HAP-1 (cell line): ENCODE data around the gene EIF2S1.
"Not testable (repeated sequence)": the region's sequence is repeated elsewhere in the genome, so short reads cannot be mapped to it uniquely, and the experiment has no call there.

ENCODE experiments used
- DNase-seq, 2 experiments: peaks; one replicate each; pipeline ENCODE4 v3.0.0-alpha.2; 2016 to 2020; ENCODE audit warnings: low spot score in 2 of 2
- H3K27me3 ChIP-seq: fragments of 250-450 bp; sonication (Bioruptor Pico); 2 replicates; pipeline ENCODE4 v1.5.1; 2020; ENCODE audit warnings: low read depth, mild to moderate bottlenecking, moderate library complexity
- H3K36me3 ChIP-seq: fragments of 250-450 bp; sonication (Bioruptor Pico); replicated peaks from 2 replicates; pipeline ENCODE4 v1.5.1; 2020; ENCODE audit warnings: mild to moderate bottlenecking
- H3K4me1 ChIP-seq: fragments of 250-450 bp; sonication (Bioruptor Pico); 2 replicates; pipeline ENCODE4 v1.5.1; 2020; ENCODE audit warnings: mild to moderate bottlenecking
- H3K4me3 ChIP-seq: fragments of 250-450 bp; sonication (Bioruptor Pico); 2 replicates; pipeline ENCODE4 v1.5.1; 2020; ENCODE audit warnings: mild to moderate bottlenecking, moderate library complexity
- H3K9me3 ChIP-seq: fragments of 250-450 bp; sonication (Bioruptor Pico); 2 replicates; pipeline ENCODE4 v1.5.1; 2020; ENCODE audit warnings: mild to moderate bottlenecking, moderate library complexity
- in situ Hi-C: fragments of 300-500 bp; cut with MboI; formaldehyde crosslinking; loops from 3 replicates; pipeline ENCODE4 v1.14.3; 2020; ENCODE audit warnings: low sequenced_read_pairs, inconsistent platforms, mixed read lengths

Gene EIF2S1

DNA sequence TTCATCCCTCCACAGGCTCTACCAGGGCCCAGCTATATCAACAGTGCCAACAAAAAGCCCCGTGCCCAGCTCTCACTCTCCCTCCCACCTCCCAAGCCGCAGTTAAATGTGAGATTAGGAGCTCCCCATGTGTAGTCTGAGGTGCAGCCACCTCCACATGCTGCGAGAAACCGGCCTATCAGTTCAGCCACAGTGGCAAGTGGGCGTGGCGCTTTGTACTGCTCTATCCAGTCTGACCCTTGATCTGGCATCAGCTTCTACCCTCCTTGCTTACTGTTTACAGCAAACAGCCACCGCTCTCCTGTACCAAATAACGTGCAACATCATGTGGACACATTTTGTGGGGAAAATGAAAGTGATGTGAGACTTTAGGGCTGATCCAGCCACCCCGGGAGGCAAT, 50.2 kb downstream of the EIF2S1 start:
- Histone ChIP-seq H3K9me3 (no peaks in the 10 kb centered on the region), H3K27me3 (no peaks in the 10 kb centered on the region), H3K4me3 (no peak overlapping the region), H3K36me3 (no peaks in the 10 kb centered on the region), H3K4me1 (no peaks in the 10 kb centered on the region)
- in situ Hi-C loops = no loop called here
- DNase-seq = no peak

DNA sequence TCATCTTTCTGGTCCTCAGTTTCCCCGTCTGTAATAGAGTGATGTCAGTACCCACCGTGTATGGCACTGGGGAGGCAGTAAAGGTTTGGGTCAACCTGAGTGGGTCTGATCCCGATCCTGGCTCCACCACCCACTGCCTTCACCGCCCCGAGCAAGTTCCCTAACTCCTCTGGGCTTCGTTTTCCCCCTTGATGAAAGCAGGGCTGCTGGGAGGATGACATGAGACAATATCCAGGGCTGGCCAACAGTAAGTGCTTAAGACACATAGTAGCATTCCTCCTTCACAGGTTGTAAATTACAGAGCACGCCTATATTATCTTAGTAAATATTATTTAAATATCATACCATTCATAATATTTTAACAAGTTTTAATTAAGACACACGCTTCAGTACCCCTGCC, 51.2 kb downstream of the EIF2S1 start:
- Histone ChIP-seq H3K27me3 (no peaks in the 10 kb centered on the region), H3K4me1 (no peaks in the 10 kb centered on the region), H3K9me3 (no peaks in the 10 kb centered on the region), H3K36me3 (no peaks in the 10 kb centered on the region), H3K4me3 (no peak overlapping the region)
- DNase-seq = no peak
- in situ Hi-C loops = no loop called here

DNA sequence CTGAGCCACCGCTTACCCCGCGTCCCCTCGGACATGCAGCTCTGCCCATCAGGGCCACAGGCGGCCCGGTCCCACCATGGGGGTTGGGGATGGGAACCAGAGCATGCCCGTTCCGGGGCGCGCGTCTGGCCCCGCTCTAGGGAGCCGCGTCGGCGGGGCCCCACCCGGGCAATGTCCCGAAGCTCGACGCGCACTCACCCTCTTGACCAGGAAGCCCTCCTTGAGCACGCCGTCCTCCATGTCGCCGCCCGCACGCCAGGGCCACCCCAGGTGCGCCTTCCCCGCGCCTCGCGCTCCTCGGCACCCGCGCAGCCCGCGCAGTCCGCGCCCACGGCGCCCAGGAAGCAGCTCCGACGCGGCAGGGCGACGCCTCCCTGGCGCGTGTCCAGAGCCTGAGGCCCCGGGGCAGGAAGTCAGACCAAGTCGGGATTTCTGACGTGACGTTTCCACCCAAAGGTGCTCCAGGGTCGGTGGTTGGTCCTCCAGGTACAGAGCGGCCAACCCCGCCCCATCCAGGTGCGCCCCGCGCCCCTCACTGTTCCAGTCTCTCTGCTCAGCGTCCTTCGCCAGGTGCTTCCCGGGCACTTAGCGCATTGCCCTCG, 51.8 kb downstream of the EIF2S1 start, which contains the start of gene PLEK2:
TSS of gene PLEK2 (minus strand) at position 346 of the 602 bp plus-strand sequence. CDS start at position 240, 106 bp downstream.
- in situ Hi-C loops = no loop called here
- no peaks in the 10 kb centered on the region for H3K36me3 ChIP-seq
- H3K27me3 ChIP-seq = no peaks in the 10 kb centered on the region
- H3K4me1 ChIP-seq = no peaks in the 10 kb centered on the region
- H3K4me3 ChIP-seq = no peak within 1 kb of the TSS
- H3K9me3 ChIP-seq = no peaks in the 10 kb centered on the region
- no peak for DNase-seq

GRCh38 chr14:67413806-67414769, 54.0 kb downstream of the EIF2S1 start:
- no peaks in the 10 kb centered on the region for H3K4me1 ChIP-seq
- in situ Hi-C loops = no loop called here
- DNase-seq = no peak

GRCh38 chr14:67415610-67416009, 55.5 kb downstream of the EIF2S1 start:
- H3K4me3 ChIP-seq, DNase-seq, H3K27me3 ChIP-seq, H3K36me3 ChIP-seq, in situ Hi-C loops, H3K9me3 ChIP-seq, H3K4me1 ChIP-seq: not testable (repeated sequence)

More at GRCh38 chr14:67413806-67414769, 54.0 kb downstream of the EIF2S1 start:
- no peak overlapping the region for H3K4me3 ChIP-seq
- no peaks in the 10 kb centered on the region for H3K9me3 ChIP-seq
- H3K36me3 ChIP-seq = no peaks in the 10 kb centered on the region
- H3K27me3 ChIP-seq = no peaks in the 10 kb centered on the region

GRCh38 chr14:67416085-67416484, 56.0 kb downstream of the EIF2S1 start:
- no peak overlapping the region for H3K4me3 ChIP-seq
- DNase-seq = no peak
- no peaks in the 10 kb centered on the region for H3K36me3 ChIP-seq
- H3K4me1 ChIP-seq = no peaks in the 10 kb centered on the region
- no peaks in the 10 kb centered on the region for H3K27me3 ChIP-seq
- no peaks in the 10 kb centered on the region for H3K9me3 ChIP-seq
- in situ Hi-C loops = no loop called here

GRCh38 chr14:67416810-67417209, 56.7 kb downstream of the EIF2S1 start:
- H3K27me3 ChIP-seq = no peaks in the 10 kb centered on the region
- in situ Hi-C loops = no loop called here
- no peak for DNase-seq
- H3K4me3 ChIP-seq = no peak overlapping the region
- no peaks in the 10 kb centered on the region for H3K4me1 ChIP-seq
- no peaks in the 10 kb centered on the region for H3K9me3 ChIP-seq
- H3K36me3 ChIP-seq = no peaks in the 10 kb centered on the region

GRCh38 chr14:67417633-67418032, 57.5 kb downstream of the EIF2S1 start:
- H3K4me1 ChIP-seq = no peaks in the 10 kb centered on the region
- no peak for DNase-seq
- in situ Hi-C loops = no loop called here

GRCh38 chr14:67418401-67419191, 58.5 kb downstream of the EIF2S1 start:
- H3K9me3 ChIP-seq = no peaks in the 10 kb centered on the region
- no peak overlapping the region for H3K4me3 ChIP-seq
- no peaks in the 10 kb centered on the region for H3K36me3 ChIP-seq
- in situ Hi-C loops = no loop called here
- no peak for DNase-seq
- H3K27me3 ChIP-seq = no peaks in the 10 kb centered on the region; the same call in 1 of the 2 replicates
- H3K4me1 ChIP-seq = no peaks in the 10 kb centered on the region

More at GRCh38 chr14:67417633-67418032, 57.5 kb downstream of the EIF2S1 start:
- Histone ChIP-seq H3K36me3 (no peaks in the 10 kb centered on the region), H3K9me3 (no peaks in the 10 kb centered on the region), H3K27me3 (no peaks in the 10 kb centered on the region), H3K4me3 (no peak overlapping the region)

GRCh38 chr14:67420102-67420739, 60.1 kb downstream of the EIF2S1 start:
- in situ Hi-C loops = loop anchor here (10.0 kb wide), 2 partner anchors 155 to 285 kb away; partner anchors contain the start of gene RDH12
- H3K4me1 ChIP-seq = no peaks in the 10 kb centered on the region
- no peaks in the 10 kb centered on the region for H3K9me3 ChIP-seq
- H3K4me3 ChIP-seq = no peak overlapping the region
- peak; percentile 20 to 78 for DNase-seq
- H3K27me3 ChIP-seq = no peaks in the 10 kb centered on the region; the same call in 1 of the 2 replicates
- no peaks in the 10 kb centered on the region for H3K36me3 ChIP-seq

GRCh38 chr14:67421356-67422224, 61.5 kb downstream of the EIF2S1 start:
- Histone ChIP-seq H3K9me3 (no peaks in the 10 kb centered on the region), H3K4me3 (no peak overlapping the region), H3K36me3 (no peaks in the 10 kb centered on the region), H3K4me1 (no peaks in the 10 kb centered on the region), H3K27me3 (no peaks in the 10 kb centered on the region; the same call in 1 of the 2 replicates)
- DNase-seq = no peak
- in situ Hi-C loops = loop anchor here (10.0 kb wide), 2 partner anchors 153 to 283 kb away; partner anchors contain the start of gene RDH12

DNA sequence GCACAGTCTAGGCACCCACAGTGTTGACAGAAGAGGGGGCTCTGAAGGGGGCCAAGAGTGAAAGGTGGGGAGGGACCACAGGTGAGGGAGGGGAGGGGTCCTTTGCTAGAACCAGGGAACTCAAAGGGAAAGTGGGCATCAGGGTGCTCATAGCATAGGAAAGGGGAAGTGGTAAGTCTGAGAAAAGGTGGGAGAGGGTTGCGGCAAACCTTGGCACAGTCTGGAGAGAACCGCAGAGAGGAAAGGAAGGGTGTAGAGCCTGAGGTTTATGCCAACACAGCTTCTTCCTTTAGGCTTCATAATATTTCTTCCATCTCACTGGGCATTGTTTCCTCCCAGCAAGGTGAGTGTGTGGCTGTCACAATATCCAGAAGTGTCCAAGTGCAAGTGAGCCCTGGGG, 63.3 kb downstream of the EIF2S1 start:
- DNase-seq = no peak
- no peaks in the 10 kb centered on the region; the same call in 1 of the 2 replicates for H3K4me1 ChIP-seq
- no peaks in the 10 kb centered on the region for H3K9me3 ChIP-seq
- H3K36me3 ChIP-seq = no peaks in the 10 kb centered on the region
- H3K27me3 ChIP-seq = no peaks in the 10 kb centered on the region; the same call in 1 of the 2 replicates
- no peak overlapping the region for H3K4me3 ChIP-seq
- in situ Hi-C loops = loop anchor here (10.0 kb wide), 2 partner anchors 151 to 281 kb away; partner anchors contain the start of gene RDH12
